Mesenchymal stem cell (in vitro differentiated cells and primary cell): ENCODE measurements around the gene CCDC92B.

Experiments
- DNase-seq: peaks from one replicate; pipeline ENCODE4 v3.0.0-alpha.2; 2013
- H2AFZ ChIP-seq: one replicate; pipeline ENCODE4 v1.6.1; 2013; ENCODE audit warnings: low read depth, mild to moderate bottlenecking, control low read depth, inconsistent platforms, low read length, moderate library complexity
- H2AK5ac ChIP-seq: 2 replicates; pipeline ENCODE4 v1.6.1; 2013; ENCODE audit warnings: low read length, moderate library complexity, mild to moderate bottlenecking, inconsistent platforms; ENCODE audit not compliant: severe bottlenecking
- H2BK120ac ChIP-seq: one replicate; pipeline ENCODE4 v1.6.1; 2013; ENCODE audit warnings: low read depth, mild to moderate bottlenecking, inconsistent platforms, low read length, moderate library complexity
- H2BK12ac ChIP-seq, 2 experiments: one replicate each; pipeline ENCODE4 v1.6.1; 2013; ENCODE audit warnings: inconsistent platforms in 2 of 2, low read length in 2 of 2, mild to moderate bottlenecking in 2 of 2, moderate library complexity in 2 of 2, control low read depth in 1 of 2
- H2BK15ac ChIP-seq: one replicate; pipeline ENCODE4 v1.6.1; 2013; ENCODE audit warnings: mild to moderate bottlenecking, low read depth, inconsistent platforms; ENCODE audit not compliant: poor library complexity, severe bottlenecking
- H2BK5ac ChIP-seq: 2 replicates; pipeline ENCODE4 v1.6.1; 2013; ENCODE audit warnings: low read depth, mild to moderate bottlenecking, low read length, control low read depth, inconsistent platforms; ENCODE audit not compliant: poor library complexity, severe bottlenecking
- H3K14ac ChIP-seq, 2 experiments: one replicate each; pipeline ENCODE4 v1.6.1; 2013; ENCODE audit warnings: inconsistent platforms in 2 of 2, low read length in 2 of 2, control low read depth in 1 of 2, mild to moderate bottlenecking in 1 of 2, moderate library complexity in 1 of 2
- H3K18ac ChIP-seq, 2 experiments: one replicate each; pipeline ENCODE4 v1.6.1; 2013; ENCODE audit warnings: inconsistent platforms in 2 of 2, low read length in 2 of 2, control low read depth in 1 of 2, low read depth in 1 of 2, mild to moderate bottlenecking in 1 of 2
- H3K23ac ChIP-seq, 2 experiments: one replicate each; pipeline ENCODE4 v1.6.1; 2013; ENCODE audit warnings: inconsistent platforms in 2 of 2, low read length in 2 of 2, mild to moderate bottlenecking in 2 of 2, moderate library complexity in 2 of 2, control low read depth in 1 of 2
- H3K27ac ChIP-seq: 2 replicates; pipeline ENCODE4 v1.5.1; 2013; ENCODE audit warnings: mild to moderate bottlenecking, moderate library complexity, low read length, control low read depth, inconsistent platforms; ENCODE audit not compliant: poor library complexity, severe bottlenecking
- H3K27me3 ChIP-seq, 2 experiments: 2 replicates each; pipeline versions ENCODE4 v1.6.1 to v1.7.0; 2013; ENCODE audit warnings: low read length in 2 of 2, mild to moderate bottlenecking in 2 of 2, moderate library complexity in 2 of 2, control low read depth in 1 of 2, inconsistent platforms in 1 of 2; ENCODE audit not compliant: control insufficient read depth in 1 of 2, insufficient read depth in 1 of 2
- H3K36me3 ChIP-seq, 2 experiments: 2 replicates each; pipeline versions ENCODE4 v1.6.1 to v1.7.0; 2013; ENCODE audit warnings: low read length in 2 of 2, control low read depth in 1 of 2, inconsistent platforms in 1 of 2, low read depth in 1 of 2, mild to moderate bottlenecking in 1 of 2; ENCODE audit not compliant: insufficient read depth in 2 of 2, control insufficient read depth in 1 of 2
- H3K4ac ChIP-seq, 2 experiments: one replicate each; pipeline ENCODE4 v1.6.1; 2013; ENCODE audit warnings: inconsistent platforms in 2 of 2, low read length in 2 of 2, mild to moderate bottlenecking in 2 of 2, moderate library complexity in 2 of 2, control low read depth in 1 of 2, low read depth in 1 of 2
- H3K4me1 ChIP-seq: 2 replicates; pipeline ENCODE4 v1.6.1; 2013; ENCODE audit warnings: low read depth, low read length, control low read depth; ENCODE audit not compliant: control insufficient read depth, insufficient read depth
- H3K4me2 ChIP-seq: 2 replicates; pipeline ENCODE4 v1.6.1; 2013; ENCODE audit warnings: low read length, mild to moderate bottlenecking, inconsistent platforms; ENCODE audit not compliant: poor library complexity, severe bottlenecking
- H3K4me3 ChIP-seq, 2 experiments: 2 replicates each; pipeline versions ENCODE4 v1.5.1 to v1.7.0; 2013; ENCODE audit warnings: low read length in 2 of 2, mild to moderate bottlenecking in 2 of 2, control low read depth in 1 of 2, low read depth in 1 of 2; ENCODE audit not compliant: insufficient read depth in 1 of 2
- H3K79me1 ChIP-seq: replicated peaks from 2 replicates; pipeline ENCODE4 v1.6.1; 2013; ENCODE audit warnings: mild to moderate bottlenecking, control low read depth, low read length, inconsistent platforms; ENCODE audit not compliant: poor library complexity, severe bottlenecking
- H3K9ac ChIP-seq: 2 replicates; pipeline ENCODE4 v1.7.0; 2013; ENCODE audit warnings: mild to moderate bottlenecking, low read length, moderate library complexity
- H3K9me3 ChIP-seq: 2 replicates; pipeline ENCODE4 v1.7.0; 2013; ENCODE audit warnings: mild to moderate bottlenecking, low read length; ENCODE audit not compliant: control insufficient read depth
- H4K8ac ChIP-seq: one replicate; pipeline ENCODE4 v1.6.1; 2013; ENCODE audit warnings: inconsistent platforms, mild to moderate bottlenecking, low read length, moderate library complexity
- H4K91ac ChIP-seq: one replicate; pipeline ENCODE4 v1.6.1; 2013; ENCODE audit warnings: mild to moderate bottlenecking, low read length, inconsistent platforms
- WGBS: methylation state at CpG from one replicate; pipeline ENCODE4 v1.1.7; 2013; ENCODE audit warnings: mixed read lengths; 5-methylcytosine and 5-hydroxymethylcytosine counted together

Gene CCDC92B

DNA sequence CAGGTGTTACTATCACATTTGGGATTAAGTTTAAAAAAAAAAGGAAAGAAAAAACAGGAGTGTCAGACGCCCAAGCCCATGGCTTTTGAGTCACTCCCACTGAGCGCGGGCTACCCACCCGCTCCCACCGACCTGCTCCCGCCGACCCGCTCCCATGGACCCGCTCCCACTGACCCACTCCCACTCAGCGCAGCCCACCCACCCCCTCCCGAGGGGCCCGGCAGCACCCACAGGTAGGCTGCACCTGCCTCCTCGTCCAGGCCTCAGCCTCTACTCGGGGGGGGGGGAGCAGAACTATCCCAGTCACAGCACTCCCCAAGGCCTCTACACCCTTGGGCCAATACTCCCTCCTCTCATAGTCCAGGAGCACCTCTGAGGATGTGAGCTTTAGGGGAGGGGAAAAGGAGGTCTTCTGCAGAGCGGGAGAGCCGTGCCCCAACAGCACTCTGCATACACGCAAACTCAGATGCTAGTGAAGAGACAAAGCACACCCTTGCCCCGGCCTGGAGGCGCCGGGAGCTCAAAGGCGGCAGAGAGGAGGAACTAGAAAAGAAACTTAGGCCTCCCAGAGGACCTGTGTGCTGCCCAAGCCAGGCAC, 40.8 kb downstream of the CCDC92B start:
- Histone ChIP-seq H3K9ac (peak overlapping the region; percentile 87), H2BK12ac (no peak overlapping the region), H3K23ac (no peak overlapping the region), H4K91ac (no peak overlapping the region), H3K4ac (no peak overlapping the region), H2BK120ac (no peak overlapping the region), H3K9me3 (no peaks in the 10 kb centered on the region), H3K27me3 (no peaks in the 10 kb centered on the region), H2BK15ac (no peak overlapping the region), H3K4me3 (peak overlapping the region in 1 of 2 experiments; percentile 93), H3K27ac (no peak overlapping the region), H3K4me2 (no peak overlapping the region), H3K79me1 (peaks cover 30% of the 10 kb centered on the region), H3K4me1 (peaks cover 73% of the 10 kb centered on the region), H2AFZ (no peak overlapping the region), H2AK5ac (peak overlapping the region; percentile 28), H3K36me3 (peaks cover 5 to 15% of the 10 kb centered on the region in 2 experiments), H3K14ac (no peak overlapping the region), H2BK5ac (no peak overlapping the region), H4K8ac (no peak overlapping the region), H3K18ac (no peak overlapping the region)
- 96% methylated on average over 15 of the region's 21 CpGs for WGBS
- no peak for DNase-seq

DNA sequence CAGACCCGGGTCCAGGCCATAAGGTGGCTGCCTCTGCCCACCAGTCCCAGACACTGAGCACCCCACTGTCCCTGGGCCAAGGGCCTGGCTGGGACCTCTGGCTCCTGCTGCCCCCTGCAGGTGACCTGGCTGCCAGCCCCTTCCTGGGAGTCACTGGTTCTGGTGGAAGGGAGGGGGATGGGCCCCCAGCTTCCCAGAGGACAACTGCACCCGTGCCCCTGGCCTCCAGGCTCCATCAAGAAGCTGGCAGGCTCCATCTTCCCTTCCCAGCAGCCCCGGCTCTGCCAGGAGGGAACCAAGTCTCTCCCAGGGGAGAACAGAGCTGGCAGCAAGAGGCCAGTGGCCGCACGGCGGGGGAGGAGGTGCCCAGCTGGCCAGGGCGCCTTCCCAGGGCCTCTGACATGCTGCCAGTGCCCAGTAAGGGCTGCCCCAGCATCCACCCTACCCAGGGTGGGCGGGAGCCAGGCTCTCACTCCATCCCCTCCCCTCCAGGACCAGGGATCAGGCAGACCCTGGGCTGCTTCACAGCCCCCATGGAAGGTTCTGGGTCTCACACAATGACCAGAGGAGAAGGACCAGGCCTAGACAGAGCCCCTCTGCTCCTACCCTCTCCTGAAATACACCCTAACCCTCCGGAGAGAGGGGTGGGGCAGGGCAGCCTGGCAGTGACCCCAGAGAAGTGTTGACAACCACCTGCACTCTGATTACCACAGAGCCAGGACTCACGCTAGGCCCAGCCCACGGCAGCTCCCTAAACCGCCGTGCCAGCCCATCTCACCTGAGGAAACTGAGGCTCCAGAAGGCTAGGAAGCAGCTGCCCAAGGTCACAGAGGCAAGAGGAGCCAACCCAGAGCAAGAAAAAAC, 41.5 kb downstream of the CCDC92B start:
- no peak overlapping the region for H3K4me2 ChIP-seq
- DNase-seq = no peak
- no peak overlapping the region for H2AK5ac ChIP-seq
- no peak overlapping the region for H2BK120ac ChIP-seq
- no peak overlapping the region for H3K27ac ChIP-seq
- peak overlapping the region; percentile 27 for H4K8ac ChIP-seq
- H3K9ac ChIP-seq = peak overlapping the region; percentile 57
- no peak overlapping the region for H3K14ac ChIP-seq
- peak overlapping the region in 1 of 2 experiments; percentile 24 for H3K4me3 ChIP-seq
- WGBS = 92% methylated on average over 12 of the region's 13 CpGs
- peaks cover 75% of the 10 kb centered on the region for H3K4me1 ChIP-seq
- H2BK12ac ChIP-seq = peak overlapping the region in 1 of 2 experiments; percentile 45
- H2BK15ac ChIP-seq = no peak overlapping the region
- H3K4ac ChIP-seq = no peak overlapping the region
- peaks cover 35% of the 10 kb centered on the region for H3K79me1 ChIP-seq
- H3K18ac ChIP-seq = no peak overlapping the region
- no peak overlapping the region for H3K23ac ChIP-seq
- H3K27me3 ChIP-seq = no peaks in the 10 kb centered on the region
- no peak overlapping the region for H2BK5ac ChIP-seq
- no peaks in the 10 kb centered on the region for H3K9me3 ChIP-seq
- no peak overlapping the region for H2AFZ ChIP-seq
- H3K36me3 ChIP-seq = peaks cover 12 to 22% of the 10 kb centered on the region in 2 experiments
- peak overlapping the region; percentile 46 for H4K91ac ChIP-seq

DNA sequence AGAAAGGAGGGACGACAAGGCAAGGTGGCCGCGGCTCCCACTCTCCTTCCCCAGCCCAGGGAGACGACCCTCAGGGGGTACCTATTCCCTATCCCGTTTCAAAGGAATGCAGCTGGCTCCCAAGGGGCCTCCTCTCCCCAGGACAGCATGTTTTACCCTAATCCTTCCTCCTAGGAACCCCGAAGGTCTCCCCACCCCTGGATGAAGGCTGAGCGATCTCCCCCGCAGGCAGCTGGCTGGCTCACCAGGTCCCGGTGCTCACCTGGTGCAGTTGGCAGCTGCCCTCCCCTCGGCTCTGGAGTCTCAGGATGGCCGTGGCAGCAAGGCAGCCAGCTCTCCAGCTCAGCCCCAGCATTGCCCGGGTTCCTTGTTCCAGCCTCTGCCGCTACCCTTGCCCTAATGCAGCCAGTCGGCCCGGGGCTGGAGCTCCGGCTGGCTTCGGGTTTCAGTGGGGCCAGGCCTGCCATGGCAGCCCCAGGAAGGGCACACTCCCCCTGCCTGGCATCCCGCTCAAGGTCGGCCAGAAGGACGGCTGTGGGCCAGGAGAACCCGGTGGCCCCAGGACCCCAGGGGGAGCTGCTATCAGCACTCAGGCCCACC, 42.4 kb downstream of the CCDC92B start:
- Histone ChIP-seq H3K4ac (no peak overlapping the region), H2BK5ac (no peak overlapping the region), H2AFZ (no peak overlapping the region), H3K4me1 (peaks cover 70% of the 10 kb centered on the region), H3K36me3 (peaks cover 20 to 32% of the 10 kb centered on the region in 2 experiments), H4K91ac (peak overlapping the region; percentile 29), H2BK15ac (no peak overlapping the region), H3K14ac (no peak overlapping the region), H3K23ac (no peak overlapping the region), H3K9me3 (no peaks in the 10 kb centered on the region), H3K79me1 (peaks cover 35% of the 10 kb centered on the region), H3K27me3 (no peaks in the 10 kb centered on the region), H3K27ac (no peak overlapping the region), H3K4me2 (no peak overlapping the region), H3K18ac (no peak overlapping the region), H2AK5ac (no peak overlapping the region), H4K8ac (no peak overlapping the region), H2BK120ac (no peak overlapping the region), H3K9ac (no peak overlapping the region), H3K4me3 (no peak overlapping the region), H2BK12ac (no peak overlapping the region)
- WGBS = 95% methylated on average over 21 of the region's 21 CpGs
- DNase-seq = no peak
